ENCODE data around the gene SLC12A7. TPM values are rescaled to one million over a fixed set of nuclear protein-coding genes. Genes with fewer than 3 reads are reported as not detected.

SLC12A7 gene
- polyA plus RNA-seq, 1 donor (not counting 4 experiments of a cell fraction or from before 2014, with no cell fraction given): 1.5 TPM

DNA sequence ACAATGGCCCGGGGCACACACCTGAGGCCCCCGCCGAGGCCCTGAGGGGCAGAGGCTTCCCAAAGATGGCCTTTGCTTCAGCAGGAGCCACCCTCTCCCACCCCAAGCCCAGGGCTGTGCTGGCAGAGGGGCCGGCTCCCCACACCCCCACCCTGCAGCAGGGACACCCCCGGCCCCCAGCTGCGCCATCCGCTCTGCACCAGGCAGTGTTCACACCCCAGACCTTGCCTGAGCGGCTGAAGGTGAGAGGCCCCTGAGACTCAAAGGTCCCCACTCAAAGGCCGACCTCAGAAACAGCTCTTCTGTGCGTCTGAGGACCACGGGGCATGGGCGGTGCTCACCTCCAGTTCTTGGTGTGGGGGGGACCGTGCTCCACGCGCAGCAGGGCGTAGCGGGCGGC lies 37.6 kb downstream of the SLC12A7 start:
- FAIRE-seq (no peak), DNase-seq (ENCODE audit: low read depth, low spot score) (no peak)
- H3K79me2 ChIP-seq (ENCODE audit: control insufficient read depth, insufficient read depth, low read length): no peaks in the 10 kb centered on the region
- no peak overlapping the region for H2AFZ ChIP-seq (ENCODE audit: control insufficient read depth, low read length)
- H3K9me3 ChIP-seq (ENCODE audit: control insufficient read depth, low read depth, low read length): no peaks in the 10 kb centered on the region
- H3K4me1 ChIP-seq (ENCODE audit: control insufficient read depth, extremely low read depth, insufficient read depth, low read length): no peaks in the 10 kb centered on the region
- no peaks in the 10 kb centered on the region for H4K20me1 ChIP-seq (ENCODE audit: control insufficient read depth, extremely low read depth, insufficient read depth, low read length)
- no peak overlapping the region for H3K4me3 ChIP-seq (ENCODE audit: control insufficient read depth in 2 of 3, extremely low read depth in 1 of 3, insufficient read depth in 2 of 3, low read depth in 1 of 3, low read length in 3 of 3)
- no peaks in the 10 kb centered on the region for H3K36me3 ChIP-seq (ENCODE audit: control insufficient read depth in 2 of 2, extremely low read depth in 1 of 2, insufficient read depth in 2 of 2, low read length in 2 of 2)
- TF ChIP-seq EZH2 (IDR thresholded peaks at IDR 0.05; ENCODE audit: low read length): no peak
- TF ChIP-seq, protein P1, sequence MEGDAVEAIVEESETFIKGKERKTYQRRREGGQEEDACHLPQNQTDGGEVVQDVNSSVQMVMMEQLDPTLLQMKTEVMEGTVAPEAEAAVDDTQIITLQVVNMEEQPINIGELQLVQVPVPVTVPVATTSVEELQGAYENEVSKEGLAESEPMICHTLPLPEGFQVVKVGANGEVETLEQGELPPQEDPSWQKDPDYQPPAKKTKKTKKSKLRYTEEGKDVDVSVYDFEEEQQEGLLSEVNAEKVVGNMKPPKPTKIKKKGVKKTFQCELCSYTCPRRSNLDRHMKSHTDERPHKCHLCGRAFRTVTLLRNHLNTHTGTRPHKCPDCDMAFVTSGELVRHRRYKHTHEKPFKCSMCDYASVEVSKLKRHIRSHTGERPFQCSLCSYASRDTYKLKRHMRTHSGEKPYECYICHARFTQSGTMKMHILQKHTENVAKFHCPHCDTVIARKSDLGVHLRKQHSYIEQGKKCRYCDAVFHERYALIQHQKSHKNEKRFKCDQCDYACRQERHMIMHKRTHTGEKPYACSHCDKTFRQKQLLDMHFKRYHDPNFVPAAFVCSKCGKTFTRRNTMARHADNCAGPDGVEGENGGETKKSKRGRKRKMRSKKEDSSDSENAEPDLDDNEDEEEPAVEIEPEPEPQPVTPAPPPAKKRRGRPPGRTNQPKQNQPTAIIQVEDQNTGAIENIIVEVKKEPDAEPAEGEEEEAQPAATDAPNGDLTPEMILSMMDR (optimal IDR thresholded peaks at IDR 0.05 in 1 of 3, IDR thresholded peaks at IDR 0.05 in 1 of 3, conservative IDR thresholded peaks at IDR 0.05 in 1 of 3; ENCODE audit: extremely low read depth in 1 of 3, insufficient read depth in 2 of 3, low read length in 3 of 3): no peak
- no peak overlapping the region for H3K9ac ChIP-seq (ENCODE audit: control insufficient read depth, extremely low read depth, insufficient read depth, low read length)
- no peaks in the 10 kb centered on the region for H3K27me3 ChIP-seq (ENCODE audit: control insufficient read depth, extremely low read depth, insufficient read depth, low read length)
- H3K4me2 ChIP-seq (ENCODE audit: control insufficient read depth, extremely low read depth, insufficient read depth, low read depth, low read length): no peak overlapping the region
- H3K27ac ChIP-seq (ENCODE audit: control insufficient read depth, insufficient read depth, low read length): no peak overlapping the region
- no peaks in the 10 kb centered on the region for H3K9me1 ChIP-seq (ENCODE audit: control insufficient read depth, extremely low read depth, insufficient read depth, low read length)
- dilution Hi-C loops (cut with MboI; ENCODE audit: extremely low pct_ligation_motif_present, low sequenced_read_pairs): no loop called here

DNA sequence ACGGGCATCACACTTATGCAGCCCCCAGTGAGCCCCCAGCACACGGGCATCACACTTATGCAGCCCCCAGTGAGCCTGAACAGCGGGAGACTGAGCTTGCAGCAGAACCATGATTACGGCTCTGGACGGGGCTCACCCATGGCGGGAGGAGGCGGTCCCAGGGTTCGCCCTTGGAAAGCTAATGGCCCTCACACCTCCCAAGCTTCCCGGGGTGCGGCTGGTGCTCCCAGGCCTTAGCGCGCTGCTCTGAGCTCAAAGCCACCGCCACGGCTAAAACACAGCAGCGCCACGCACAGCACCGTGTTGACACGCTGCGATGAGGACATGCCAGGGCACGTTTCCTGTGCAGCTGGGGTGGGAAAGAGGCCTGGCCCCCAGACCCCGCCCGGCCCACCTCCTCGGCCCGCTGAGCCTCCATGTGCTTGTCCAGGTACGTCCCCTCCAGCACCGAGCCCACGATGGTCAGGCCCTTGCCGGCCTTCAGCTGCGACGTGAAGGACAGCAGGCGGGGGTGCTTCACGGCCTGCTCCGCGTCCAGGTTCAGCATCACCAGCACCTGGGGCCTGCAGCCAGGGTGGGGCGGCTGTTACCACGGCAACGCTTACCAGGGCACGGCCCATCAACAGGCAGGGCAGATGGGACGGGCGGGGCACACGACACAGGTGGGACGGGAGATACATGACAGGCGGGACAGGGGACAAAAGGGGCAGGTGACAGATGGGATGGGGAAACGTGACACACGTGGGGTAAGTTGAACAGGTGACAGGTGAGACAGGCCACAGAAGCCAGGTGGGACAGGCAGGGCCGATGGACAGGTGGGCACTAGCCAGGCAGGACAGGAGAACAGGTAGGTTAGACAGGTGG lies 38.4 kb downstream of the SLC12A7 start:
- Histone ChIP-seq H3K79me2 (ENCODE audit: control insufficient read depth, insufficient read depth, low read length) (no peaks in the 10 kb centered on the region), H3K27me3 (ENCODE audit: control insufficient read depth, extremely low read depth, insufficient read depth, low read length) (no peaks in the 10 kb centered on the region), H3K36me3 (ENCODE audit: control insufficient read depth in 2 of 2, extremely low read depth in 1 of 2, insufficient read depth in 2 of 2, low read length in 2 of 2) (no peaks in the 10 kb centered on the region), H4K20me1 (ENCODE audit: control insufficient read depth, extremely low read depth, insufficient read depth, low read length) (no peaks in the 10 kb centered on the region), H2AFZ (ENCODE audit: control insufficient read depth, low read length) (no peak overlapping the region), H3K27ac (ENCODE audit: control insufficient read depth, insufficient read depth, low read length) (no peak overlapping the region), H3K4me3 (ENCODE audit: control insufficient read depth in 2 of 3, extremely low read depth in 1 of 3, insufficient read depth in 2 of 3, low read depth in 1 of 3, low read length in 3 of 3) (no peak overlapping the region), H3K4me1 (ENCODE audit: control insufficient read depth, extremely low read depth, insufficient read depth, low read length) (no peaks in the 10 kb centered on the region), H3K9ac (ENCODE audit: control insufficient read depth, extremely low read depth, insufficient read depth, low read length) (no peak overlapping the region), H3K9me1 (ENCODE audit: control insufficient read depth, extremely low read depth, insufficient read depth, low read length) (no peaks in the 10 kb centered on the region), H3K9me3 (ENCODE audit: control insufficient read depth, low read depth, low read length) (no peaks in the 10 kb centered on the region), H3K4me2 (ENCODE audit: control insufficient read depth, extremely low read depth, insufficient read depth, low read depth, low read length) (no peak overlapping the region)
- no peak for DNase-seq (ENCODE audit: low read depth, low spot score)
- FAIRE-seq: no peak
- dilution Hi-C loops (cut with MboI; ENCODE audit: extremely low pct_ligation_motif_present, low sequenced_read_pairs): no loop called here
- no peak for TF ChIP-seq EZH2 (IDR thresholded peaks at IDR 0.05; ENCODE audit: low read length)
- TF ChIP-seq, protein P1 (optimal IDR thresholded peaks at IDR 0.05 in 1 of 3, IDR thresholded peaks at IDR 0.05 in 1 of 3, conservative IDR thresholded peaks at IDR 0.05 in 1 of 3; ENCODE audit: extremely low read depth in 1 of 3, insufficient read depth in 2 of 3, low read length in 3 of 3): no peak

Data from keratinocyte (primary cell).